SK-N-SH (cell line): Measurements from ENCODE around the gene CD109.

ENCODE experiments used
- CTCF ChIP-seq: fragments of 200-600 bp; sonication (generic); IDR thresholded peaks from 2 replicates; pipeline ENCODE4 v1.6.1; 2017; ENCODE audit warnings: antibody characterized with exemption, mild to moderate bottlenecking, moderate library complexity
- EP300 ChIP-seq, 2 experiments: IDR thresholded peaks; 2 replicates each; pipeline versions ENCODE4 v1.4.0 to v1.6.1; 2012; ENCODE audit warnings: borderline replicate concordance in 1 of 2, low read depth in 1 of 2, low read length in 1 of 2
- EZH2phosphoT487 ChIP-seq: fragments of 200-600 bp; sonication (generic); IDR thresholded peaks from 2 replicates; pipeline ENCODE4 v1.6.1; 2017; ENCODE audit warnings: low read depth, mixed run types, mild to moderate bottlenecking, antibody characterized with exemption, moderate library complexity, borderline replicate concordance
- GATA2 ChIP-seq: sonication (generic); formaldehyde crosslinking; IDR thresholded peaks from 2 replicates; pipeline ENCODE4 v1.5.0; 2020; ENCODE audit warnings: mild to moderate bottlenecking, missing genetic modification reagents
- JUND ChIP-seq: IDR thresholded peaks from 2 replicates; pipeline ENCODE4 v1.4.0; 2012
- MXI1 ChIP-seq: IDR thresholded peaks from 2 replicates; pipeline ENCODE4 v1.6.1; 2012; ENCODE audit warnings: mild to moderate bottlenecking, low read depth, low read length, improper control_type of control experiment
- TAF1 ChIP-seq: IDR thresholded peaks from 2 replicates; pipeline ENCODE4 v1.6.1; 2012; ENCODE audit warnings: low read depth, mild to moderate bottlenecking, low read length, moderate library complexity, borderline replicate concordance
- YY1 ChIP-seq: IDR thresholded peaks from 2 replicates; pipeline ENCODE4 v1.4.0; 2012; ENCODE audit warnings: low read depth, mild to moderate bottlenecking

- TF ChIP-seq CTCF (no peak), YY1 (no peak), TAF1 (no peak), EZH2phosphoT487 (no peak), MXI1 (no peak), GATA2 (CRISPR knock-in tag) (no peak), EP300 (IDR thresholded peaks at IDR 0.05; ENCODE audit: borderline replicate concordance in 1 of 2, low read depth in 1 of 2, low read length in 1 of 2) (no peak), JUND (no peak)
These were observed 17.6 kb downstream of the CD109 start for GRCh38 chr6:73713426-73714147.
